HEK293T (cell line): ENCODE data around the gene LRIG2.

Source experiments
- ARNT ChIP-seq: fragments of 450-650 bp; IDR thresholded peaks from 2 replicates; pipeline ENCODE4 v1.6.1; 2017; ENCODE audit warnings: mild to moderate bottlenecking
- BHLHE40 ChIP-seq: fragments of 450-650 bp; IDR thresholded peaks from 2 replicates; pipeline ENCODE4 v1.6.1; 2016; ENCODE audit warnings: mild to moderate bottlenecking, moderate library complexity, borderline replicate concordance
- CTBP1 ChIP-seq: fragments of 450-650 bp; IDR thresholded peaks from 2 replicates; pipeline ENCODE4 v1.6.1; 2016; ENCODE audit warnings: borderline replicate concordance
- FOXK2 ChIP-seq: fragments of 450-650 bp; IDR thresholded peaks from 2 replicates; pipeline ENCODE4 v1.6.1; 2016; ENCODE audit warnings: mild to moderate bottlenecking
- FOXM1 ChIP-seq: fragments of 450-650 bp; IDR thresholded peaks from 2 replicates; pipeline ENCODE4 v1.6.1; 2017; ENCODE audit warnings: mild to moderate bottlenecking, borderline replicate concordance
- HDGF ChIP-seq: fragments of 450-650 bp; IDR thresholded peaks from 2 replicates; pipeline ENCODE4 v1.6.1; 2017; ENCODE audit warnings: antibody characterized with exemption, borderline replicate concordance
- NFRKB ChIP-seq: fragments of 450-650 bp; IDR thresholded peaks from 2 replicates; pipeline ENCODE4 v1.6.1; 2016; ENCODE audit warnings: mild to moderate bottlenecking, moderate library complexity
- PKNOX1 ChIP-seq: fragments of 450-650 bp; IDR thresholded peaks from 2 replicates; pipeline ENCODE4 v1.6.1; 2016
- SP1 ChIP-seq: fragments of 450-650 bp; IDR thresholded peaks from 2 replicates; pipeline ENCODE4 v1.6.1; 2017
- SUZ12 ChIP-seq: fragments of 450-650 bp; IDR thresholded peaks from 2 replicates; pipeline ENCODE4 v1.6.1; 2016; ENCODE audit warnings: mild to moderate bottlenecking
- TARDBP ChIP-seq: fragments of 450-650 bp; IDR thresholded peaks from 2 replicates; pipeline ENCODE4 v1.6.1; 2016

- TF ChIP-seq NFRKB (no peak), SUZ12 (no peak), CTBP1 (no peak), BHLHE40 (no peak), FOXK2 (no peak), SP1 (no peak), HDGF (no peak), FOXM1 (no peak), ARNT (no peak), PKNOX1 (no peak), TARDBP (no peak)
These were observed 41.6 kb upstream of the LRIG2 start for GRCh38 chr1:113031171-113031933.
